HCT116 (cell line): ENCODE results near the gene AR. TPM values are rescaled to one million over a fixed set of nuclear protein-coding genes. Genes with fewer than 3 reads are reported as not detected.

ENCODE experiments used
- ATAC-seq: fragments of 200-7000 bp; cut with Tn5 transposase; 2 replicates; pipeline ENCODE4 v1.9.1; 2020; ENCODE audit warnings: mild to moderate bottlenecking, moderate library complexity
- BruUV-seq: library from RNA; stranded (reverse); fragments of 400-500 nt; replicated peaks from 2 replicates; lab custom pipeline; 2021; lab: Mats Ljungman, UMichigan
- CTCF ChIA-PET: fragments of 300-600 bp; sonication (Branson Sonifier 250); formaldehyde crosslinking; loops from one replicate; lab custom pipeline; 2021; ENCODE audit warnings: antibody characterized with exemption; lab: Charles Lee
- POLR2A ChIA-PET: fragments of 300-600, 350-600 bp; sonication (Branson Sonifier 250); formaldehyde crosslinking; loops from one replicate; lab custom pipeline; 2021; ENCODE audit warnings: antibody characterized with exemption; lab: Charles Lee
- RAD21 ChIA-PET, 2 experiments: fragments of 300-600 bp; sonication (Branson Sonifier 250); formaldehyde crosslinking; loops; one replicate each; lab custom pipeline; 2023; ENCODE audit warnings: low total read pairs in 2 of 2; ENCODE audit not compliant: uncharacterized antibody in 2 of 2, unreplicated experiment in 2 of 2, low non-redundant PET in 1 of 2; lab: Charles Lee
- DNase-seq: peaks from one replicate; pipeline ENCODE4 v3.0.0-alpha.2; 2010; ENCODE audit warnings: low read depth, low spot score
- H2AFZ ChIP-seq: fragments of 200-600 bp; shearing (Covaris generic), sonication (generic); 2 replicates; pipeline ENCODE4 v1.6.1; 2017; ENCODE audit warnings: low read depth, mixed run types, mixed read lengths, antibody characterized with exemption, low read length; ENCODE audit not compliant: poor library complexity, severe bottlenecking
- H3K27ac ChIP-seq: 2 replicates; pipeline ENCODE4 v1.5.1; 2012; ENCODE audit warnings: low read depth, low read length
- H3K27me3 ChIP-seq: fragments of 200-600 bp; sonication (generic); 2 replicates; pipeline ENCODE4 v1.6.1; 2016; ENCODE audit warnings: mixed run types, low read length, mixed read lengths; ENCODE audit not compliant: insufficient read depth
- H3K36me3 ChIP-seq, 2 experiments: fragments of 200-500 bp in 1 of 2; fragments of 200-600 bp in 1 of 2; sonication (Bioruptor generic) in 1 of 2; sonication (generic) in 1 of 2; 2 replicates each; pipeline versions ENCODE4 v1.5.1 to v1.6.1; 2014 to 2016; ENCODE audit warnings: low read length in 2 of 2, inconsistent platforms in 1 of 2, mixed read lengths in 1 of 2, mixed run types in 1 of 2; ENCODE audit not compliant: insufficient read depth in 2 of 2, control insufficient read depth in 1 of 2
- H3K4me1 ChIP-seq, 2 experiments: fragments of 200-600 bp in 1 of 2; sonication (generic) in 1 of 2; 2 replicates each; pipeline versions ENCODE4 v1.5.1 to v1.6.1; 2012 to 2017; ENCODE audit warnings: low read length in 2 of 2, inconsistent platforms in 1 of 2, mild to moderate bottlenecking in 1 of 2, mixed read lengths in 1 of 2, mixed run types in 1 of 2, moderate library complexity in 1 of 2; ENCODE audit not compliant: insufficient read depth in 2 of 2, control insufficient read depth in 1 of 2
- H3K4me2 ChIP-seq: fragments of 200-600 bp; sonication (generic); 2 replicates; pipeline ENCODE4 v1.6.1; 2017; ENCODE audit warnings: mixed run types, low read length, mixed read lengths
- H3K4me3 ChIP-seq, 2 experiments: fragments of 200-600 bp in 1 of 2; sonication (generic) in 1 of 2; replicated peaks in 1 of 2; 2 replicates each; pipeline ENCODE4 v1.5.1; 2011 to 2016; ENCODE audit warnings: low read length in 2 of 2, control low read depth in 1 of 2, low read depth in 1 of 2, mild to moderate bottlenecking in 1 of 2, mixed read lengths in 1 of 2, mixed run types in 1 of 2
- H3K79me2 ChIP-seq: fragments of 200-600 bp; sonication (generic); 2 replicates; pipeline ENCODE4 v1.6.1; 2017; ENCODE audit warnings: mild to moderate bottlenecking, mixed run types, low read length, moderate library complexity, mixed read lengths; ENCODE audit not compliant: insufficient read depth
- H3K9ac ChIP-seq: fragments of 200-600 bp; sonication (generic); 2 replicates; pipeline ENCODE4 v1.6.1; 2016; ENCODE audit warnings: low read length, mixed read lengths
- H3K9me2 ChIP-seq: fragments of 200-600 bp; sonication (generic), shearing (Covaris generic); 2 replicates; pipeline ENCODE4 v1.6.1; 2017; ENCODE audit warnings: mixed run types, mild to moderate bottlenecking, moderate library complexity; ENCODE audit not compliant: insufficient read depth
- H3K9me3 ChIP-seq, 2 experiments: fragments of 200-500 bp in 1 of 2; fragments of 200-600 bp in 1 of 2; sonication (Bioruptor generic) in 1 of 2; sonication (generic) in 1 of 2; 2 replicates each; pipeline ENCODE4 v1.6.1; 2014 to 2017; ENCODE audit warnings: low read length in 2 of 2, mixed read lengths in 2 of 2, inconsistent platforms in 1 of 2, low read depth in 1 of 2, mild to moderate bottlenecking in 1 of 2, mixed run types in 1 of 2, moderate library complexity in 1 of 2; ENCODE audit not compliant: control insufficient read depth in 1 of 2, insufficient read depth in 1 of 2
- H4K20me1 ChIP-seq: fragments of 200-600 bp; sonication (generic), shearing (Covaris generic); 2 replicates; pipeline ENCODE4 v1.6.1; 2017; ENCODE audit warnings: mixed run types, mild to moderate bottlenecking, moderate library complexity; ENCODE audit not compliant: insufficient read depth
- CBX3 ChIP-seq: IDR thresholded peaks from 2 replicates; pipeline ENCODE4 v1.6.1; 2012; ENCODE audit warnings: low read depth
- CEBPB ChIP-seq: IDR thresholded peaks from 2 replicates; pipeline ENCODE4 v1.6.1; 2012; ENCODE audit warnings: low read depth
- CTCF ChIP-seq, 3 experiments: fragments of 200-600 bp in 1 of 3; sonication (generic) in 1 of 3; IDR thresholded peaks in 2 of 3; conservative IDR thresholded peaks in 1 of 3; 2 replicates each; pipeline ENCODE4 v1.5.1; 2012 to 2017; ENCODE audit warnings: low read depth in 2 of 3, low read length in 2 of 3, antibody characterized with exemption in 1 of 3, borderline replicate concordance in 1 of 3, control low read depth in 1 of 3, mild to moderate bottlenecking in 1 of 3, mixed read lengths in 1 of 3, mixed run types in 1 of 3, moderate library complexity in 1 of 3; ENCODE audit not compliant: insufficient read depth in 1 of 3
- EGR1 ChIP-seq: IDR thresholded peaks from 2 replicates; pipeline ENCODE4 v1.6.1; 2012; ENCODE audit warnings: low read depth
- ELF1 ChIP-seq: IDR thresholded peaks from 2 replicates; pipeline ENCODE4 v1.6.1; 2012; ENCODE audit warnings: low read depth, borderline replicate concordance
- EZH2 ChIP-seq: fragments of 200-600 bp; sonication (generic); IDR thresholded peaks from 2 replicates; pipeline ENCODE4 v1.6.1; 2017; ENCODE audit warnings: antibody characterized with exemption, mixed run types
- EZH2phosphoT487 ChIP-seq: fragments of 200-600 bp; IDR thresholded peaks from 2 replicates; pipeline ENCODE4 v1.6.1; 2018; ENCODE audit warnings: antibody characterized with exemption, borderline replicate concordance
- FOSL1 ChIP-seq: IDR thresholded peaks from 2 replicates; pipeline ENCODE4 v1.6.1; 2012; ENCODE audit warnings: low read depth
- JUND ChIP-seq: IDR thresholded peaks from 2 replicates; pipeline ENCODE4 v1.6.1; 2012
- MAX ChIP-seq: IDR thresholded peaks from 2 replicates; pipeline ENCODE4 v1.6.1; 2012
- POLR2A ChIP-seq: IDR thresholded peaks from 2 replicates; pipeline ENCODE4 v1.7.0; 2011; ENCODE audit warnings: borderline replicate concordance; ENCODE audit not compliant: insufficient read depth, insufficient read length; ENCODE audit errors: extremely low read depth
- POLR2AphosphoS5 ChIP-seq: IDR thresholded peaks from 2 replicates; pipeline ENCODE4 v1.6.1; 2011; ENCODE audit warnings: mild to moderate bottlenecking, low read depth, low read length, moderate library complexity
- RAD21 ChIP-seq: IDR thresholded peaks from 2 replicates; pipeline ENCODE4 v1.6.1; 2012; ENCODE audit warnings: low read depth, mild to moderate bottlenecking
- REST ChIP-seq: IDR thresholded peaks from 2 replicates; pipeline ENCODE4 v1.6.1; 2012; ENCODE audit warnings: low read depth
- SIN3A ChIP-seq: IDR thresholded peaks from 2 replicates; pipeline ENCODE4 v1.6.1; 2012; ENCODE audit warnings: low read depth
- SP1 ChIP-seq: IDR thresholded peaks from 2 replicates; pipeline ENCODE4 v1.6.1; 2012; ENCODE audit warnings: low read depth
- SRF ChIP-seq: IDR thresholded peaks from 2 replicates; pipeline ENCODE4 v1.6.1; 2012; ENCODE audit warnings: low read depth
- TCF7L2 ChIP-seq: IDR thresholded peaks from 2 replicates; pipeline ENCODE4 v1.7.0; 2011; ENCODE audit warnings: borderline replicate concordance, inconsistent platforms; ENCODE audit not compliant: insufficient read depth, insufficient read length; ENCODE audit errors: extremely low read depth
- ZBTB33 ChIP-seq: IDR thresholded peaks from 2 replicates; pipeline ENCODE4 v1.6.1; 2011; ENCODE audit warnings: mild to moderate bottlenecking, low read length, moderate library complexity; ENCODE audit not compliant: insufficient replicate concordance; ENCODE audit errors: extremely low read depth
- ZNF274 ChIP-seq: fragments of 200-500 bp; sonication (Bioruptor generic); IDR thresholded peaks from 2 replicates; pipeline ENCODE4 v1.6.1; 2014; ENCODE audit warnings: mild to moderate bottlenecking, low read depth, low read length, inconsistent platforms
- intact Hi-C: fragments of 100-400 bp; cut with micrococcal nuclease; formaldehyde crosslinking; loops from 2 replicates; pipeline ENCODE4 v1.10.0; 2022
- total RNA-seq: library from RNA; stranded (reverse); gene quantifications from one replicate; pipeline ENCODE4 v1.2.1, GENCODE V29; 2021; ENCODE audit not compliant: unreplicated experiment

Gene AR
- total RNA-seq, 1 experiment from 2014 or later = 0.02 TPM

DNA sequence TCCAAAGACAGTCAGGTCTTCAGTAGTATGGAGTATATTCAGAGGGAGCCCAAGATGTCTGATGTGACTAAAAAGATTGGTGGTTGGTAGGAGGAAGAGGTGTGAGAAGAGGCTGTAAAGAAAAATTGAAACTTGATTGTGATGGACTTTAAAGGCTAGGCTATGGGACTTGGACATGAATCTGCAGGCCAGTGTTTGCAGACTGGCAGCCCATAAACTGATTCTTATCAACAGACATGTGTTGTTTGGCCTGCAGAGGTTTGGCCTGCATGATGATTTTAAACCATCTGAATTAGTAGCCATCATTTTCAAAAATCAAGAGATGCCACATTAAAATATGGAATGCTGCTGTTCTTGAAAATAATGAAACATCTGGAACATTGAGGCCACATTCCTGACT is 5.4 kb upstream of the AR start:
- H3K79me2 ChIP-seq = no peaks in the 10 kb centered on the region
- no peaks in the 10 kb centered on the region for H3K9me3 ChIP-seq
- ChIA-PET CTCF (no interaction called here), POLR2A (no interaction called here), RAD21 (no interaction called here)
- no peak for TF ChIP-seq POLR2AphosphoS5
- TF ChIP-seq POLR2A = no peak
- TF ChIP-seq ZBTB33 = no peak
- TF ChIP-seq EZH2phosphoT487 = no peak
- no peak for TF ChIP-seq TCF7L2
- no peak for TF ChIP-seq CTCF (IDR thresholded peaks at IDR 0.05 in 2 of 3, conservative IDR thresholded peaks at IDR 0.05 in 1 of 3; ENCODE audit: borderline replicate concordance in 1 of 3, insufficient read depth in 1 of 3, low read depth in 2 of 3, low read length in 2 of 3)
- TF ChIP-seq CEBPB = no peak
- no peak for TF ChIP-seq ELF1
- TF ChIP-seq MAX = no peak
- no peak for TF ChIP-seq RAD21
- TF ChIP-seq SIN3A = no peak
- TF ChIP-seq CBX3 = no peak
- no peak for TF ChIP-seq EGR1
- TF ChIP-seq FOSL1 = no peak
- no peak for TF ChIP-seq JUND
- TF ChIP-seq SP1 = no peak
- no peak for TF ChIP-seq REST
- no peak for TF ChIP-seq EZH2
- TF ChIP-seq ZNF274 = no peak
- no peak for TF ChIP-seq SRF
- no peaks in the 10 kb centered on the region for H3K36me3 ChIP-seq
- H3K27ac ChIP-seq = no peak overlapping the region
- H3K9me2 ChIP-seq = no peaks in the 10 kb centered on the region
- no peak for ATAC-seq
- H2AFZ ChIP-seq = no peak overlapping the region
- no peak for DNase-seq
- intact Hi-C loops = no loop called here
- H3K4me1 ChIP-seq = no peaks in the 10 kb centered on the region
- no peak overlapping the region for H3K9ac ChIP-seq
- H4K20me1 ChIP-seq = no peaks in the 10 kb centered on the region
- no peaks in the 10 kb centered on the region for H3K27me3 ChIP-seq
- BruUV-seq = no TSS peak
- no peak overlapping the region for H3K4me2 ChIP-seq
- no peak overlapping the region for H3K4me3 ChIP-seq
